T-helper 1 cell treated with Interleukin-12 subunit alpha and Interleukin-12 subunit beta and Interleukin-4 antibody, amounts not matched to agents 30 ng/mL and 1 ng/mL, for 36 hours (primary cell): ENCODE data around the gene AKAP13. TPM values are rescaled to one million over a fixed set of nuclear protein-coding genes. Genes with fewer than 3 reads are reported as not detected.

Experiments used
- intact Hi-C: fragments of 100-400 bp; cut with micrococcal nuclease; formaldehyde crosslinking; loops from one replicate; pipeline ENCODE4 v1.15.1; 2024
- total RNA-seq: library from RNA; stranded (reverse); gene quantifications from 2 replicates; pipeline ENCODE4 v1.2.3, GENCODE V29; 2022

The AKAP13 gene
- total RNA-seq, 1 donor from 2014 or later = 184 TPM

GRCh38 chr15:85493260-85493659, 112.9 kb downstream of the AKAP13 start:
- intact Hi-C loops = no loop called here

GRCh38 chr15:85494048-85494777, 113.8 kb downstream of the AKAP13 start:
- intact Hi-C loops = no loop called here

- intact Hi-C loops = no loop called here
These were observed 114.7 kb downstream of the AKAP13 start for GRCh38 chr15:85495096-85495495.

GRCh38 chr15:85495544-85495943, 115.1 kb downstream of the AKAP13 start:
- intact Hi-C loops = no loop called here

GRCh38 chr15:85496151-85496550, 115.7 kb downstream of the AKAP13 start:
- intact Hi-C loops = no loop called here

- intact Hi-C loops = no loop called here
These were observed 116.3 kb downstream of the AKAP13 start for GRCh38 chr15:85496551-85497171.

- intact Hi-C loops = no loop called here
These were observed 116.8 kb downstream of the AKAP13 start for GRCh38 chr15:85497172-85497569.

- intact Hi-C loops = no loop called here
These were observed 118.1 kb downstream of the AKAP13 start for GRCh38 chr15:85498471-85498870.

GRCh38 chr15:85499371-85499887, 119.0 kb downstream of the AKAP13 start:
- intact Hi-C loops = no loop called here

GRCh38 chr15:85500060-85500708, 119.8 kb downstream of the AKAP13 start:
- intact Hi-C loops = no loop called here

GRCh38 chr15:85500729-85501128, 120.3 kb downstream of the AKAP13 start:
- intact Hi-C loops = no loop called here

GRCh38 chr15:85501574-85501973, 121.2 kb downstream of the AKAP13 start:
- intact Hi-C loops = no loop called here

- intact Hi-C loops = no loop called here
These were observed 122.9 kb downstream of the AKAP13 start for GRCh38 chr15:85503151-85503799.

GRCh38 chr15:85504749-85505676, 124.6 kb downstream of the AKAP13 start:
- intact Hi-C loops = loop anchor here (1.0 to 2.0 kb wide), 3 partner anchors 18 to 209 kb away; no protein-coding TSS in a partner anchor

- intact Hi-C loops = no loop called here
These were observed 126.7 kb downstream of the AKAP13 start for GRCh38 chr15:85507114-85507513.

- intact Hi-C loops = no loop called here
These were observed 129.6 kb downstream of the AKAP13 start for GRCh38 chr15:85509973-85510372.

- intact Hi-C loops = no loop called here
These were observed 134.0 kb downstream of the AKAP13 start for GRCh38 chr15:85514413-85514812.

- intact Hi-C loops = no loop called here
These were observed 134.8 kb downstream of the AKAP13 start for GRCh38 chr15:85515212-85515611.

GRCh38 chr15:85517086-85517485, 136.7 kb downstream of the AKAP13 start:
- intact Hi-C loops = no loop called here

- intact Hi-C loops = no loop called here
These were observed 138.8 kb downstream of the AKAP13 start for GRCh38 chr15:85518979-85519761.
